HK-2 (cell line): ENCODE results near the gene PHAX.
"Not testable (repeated sequence)": the region's sequence is repeated elsewhere in the genome, so short reads cannot be mapped to it uniquely, and the experiment has no call there.

Experiments
- DNase-seq: peaks from one replicate; pipeline ENCODE4 v3.0.0-alpha.2; 2018; ENCODE audit not compliant: unreplicated experiment

The PHAX gene

GRCh38 chr5:126603402-126603991 lies 2.8 kb downstream of the PHAX start:
- DNase-seq = no peak

- DNase-seq = no peak
These were observed 4.8 kb downstream of the PHAX start for GRCh38 chr5:126605525-126605924.

GRCh38 chr5:126610160-126610559 lies 9.4 kb downstream of the PHAX start:
- no peak for DNase-seq

GRCh38 chr5:126610616-126611015 lies 9.9 kb downstream of the PHAX start:
- DNase-seq = no peak

GRCh38 chr5:126613941-126614592 lies 13.3 kb downstream of the PHAX start:
- DNase-seq = no peak

- no peak for DNase-seq
These were observed 14.5 kb downstream of the PHAX start for GRCh38 chr5:126615286-126615685.

GRCh38 chr5:126617603-126618002 lies 16.9 kb downstream of the PHAX start:
- not testable (repeated sequence) for DNase-seq

GRCh38 chr5:126619781-126620180 lies 19.0 kb downstream of the PHAX start:
- no peak for DNase-seq

GRCh38 chr5:126624534-126624933 lies 23.8 kb downstream of the PHAX start:
- no peak for DNase-seq

- DNase-seq = no peak
These were observed 27.4 kb downstream of the PHAX start for GRCh38 chr5:126628102-126628501.

GRCh38 chr5:126631920-126632319 lies 31.2 kb downstream of the PHAX start:
- DNase-seq = no peak

- DNase-seq = no peak
These were observed 32.8 kb downstream of the PHAX start for GRCh38 chr5:126633552-126633951.

GRCh38 chr5:126635585-126635984 lies 34.8 kb downstream of the PHAX start:
- no peak for DNase-seq

GRCh38 chr5:126636956-126637355 lies 36.2 kb downstream of the PHAX start:
- no peak for DNase-seq

- no peak for DNase-seq
These were observed 40.1 kb downstream of the PHAX start for GRCh38 chr5:126640866-126641265.

- DNase-seq = no peak
These were observed 40.6 kb downstream of the PHAX start for GRCh38 chr5:126641387-126641786.

- no peak for DNase-seq
These were observed 44.4 kb downstream of the PHAX start for GRCh38 chr5:126645132-126645531.

GRCh38 chr5:126647071-126647470 lies 46.3 kb downstream of the PHAX start:
- DNase-seq = no peak

GRCh38 chr5:126648471-126648870 lies 47.7 kb downstream of the PHAX start:
- DNase-seq = no peak

- not testable (repeated sequence) for DNase-seq
These were observed 48.3 kb downstream of the PHAX start for GRCh38 chr5:126649057-126649456.

- DNase-seq = not testable (repeated sequence)
These were observed 49.0 kb downstream of the PHAX start for GRCh38 chr5:126649709-126650108.

GRCh38 chr5:126650463-126650862 lies 49.7 kb downstream of the PHAX start:
- no peak for DNase-seq

- DNase-seq = no peak
These were observed 50.3 kb downstream of the PHAX start for GRCh38 chr5:126651013-126651577.
